Activated gamma-delta T cell treated with anti-CD3 and anti-CD28 coated beads, Interleukin-2, amount 50 U/mL, for 16 hours (primary cell): ENCODE measurements around the gene SAMD8.

ENCODE experiments used
- DNase-seq: peaks from one replicate; pipeline ENCODE4 v3.0.0-alpha.2; 2020; ENCODE audit warnings: low read depth

SAMD8 gene

GRCh38 chr10:75223507-75223906 lies 112.1 kb downstream of the SAMD8 start:
- DNase-seq = no peak

GRCh38 chr10:75226095-75226494 lies 114.6 kb downstream of the SAMD8 start:
- DNase-seq = no peak

- DNase-seq = no peak
These were observed 115.2 kb downstream of the SAMD8 start for GRCh38 chr10:75226656-75227055.

GRCh38 chr10:75228278-75228677 lies 116.8 kb downstream of the SAMD8 start:
- no peak for DNase-seq

GRCh38 chr10:75228834-75229233 lies 117.4 kb downstream of the SAMD8 start:
- DNase-seq = no peak

DNA sequence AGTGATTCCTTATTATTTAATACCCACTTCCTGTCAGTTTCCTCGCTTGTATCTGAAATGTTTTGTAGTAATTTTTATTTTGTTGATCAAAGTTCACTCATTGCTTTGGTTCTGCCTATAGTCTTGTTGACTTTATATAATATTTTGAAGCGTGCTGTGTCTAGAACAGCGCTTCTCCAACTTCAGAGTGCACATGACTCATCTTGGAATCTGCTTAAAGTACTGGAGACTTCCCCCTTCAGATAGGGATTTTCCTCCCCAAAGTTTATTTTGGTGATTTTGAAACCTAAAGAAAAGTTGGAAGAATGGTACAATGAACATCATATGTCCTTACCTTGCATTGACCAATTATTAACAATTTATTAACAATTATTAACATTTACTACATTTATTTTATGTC lies 118.5 kb downstream of the SAMD8 start:
- DNase-seq = no peak

DNA sequence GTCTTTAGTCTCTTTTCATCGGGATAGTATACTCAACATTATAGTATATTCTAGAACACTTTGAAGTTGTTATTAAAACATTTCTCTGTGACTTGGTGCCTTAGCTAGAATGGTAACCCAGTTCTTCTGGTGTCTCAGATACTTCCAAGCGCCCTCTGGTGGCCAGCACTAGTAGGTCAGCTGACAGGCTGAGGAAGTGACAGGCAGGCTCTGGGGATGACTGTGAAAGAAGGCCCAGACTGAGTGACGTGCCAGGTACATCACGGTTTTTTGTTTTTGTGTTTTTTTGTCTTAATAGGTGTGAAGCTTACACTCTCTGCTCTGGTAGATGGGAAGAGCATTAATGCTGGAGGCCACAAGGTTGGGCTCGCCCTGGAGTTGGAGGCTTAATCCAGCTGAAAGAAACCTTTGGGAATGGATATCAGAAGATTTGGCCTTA lies 119.2 kb downstream of the SAMD8 start:
- peak; percentile 94 for DNase-seq
